Fibroblast of lung (primary cell): ENCODE results near the gene MBTPS2. TPM values are rescaled to one million over a fixed set of nuclear protein-coding genes. Genes with fewer than 3 reads are reported as not detected.

Experiments used
- DNase-seq, 2 donors: peaks; one replicate each; pipeline versions ENCODE4 v3.0.0 to v3.0.0-alpha.2; 2010; ENCODE audit warnings: low read depth in 2 of 2
- H2AFZ ChIP-seq: 2 replicates; pipeline ENCODE4 v1.5.1; 2012; ENCODE audit warnings: low read length, control low read depth, inconsistent platforms
- H3K27ac ChIP-seq: 2 replicates; pipeline ENCODE4 v1.5.1; 2011; ENCODE audit warnings: low read length, control low read depth; ENCODE audit not compliant: insufficient read depth
- H3K27me3 ChIP-seq: 2 replicates; pipeline ENCODE4 v1.5.1; 2011; ENCODE audit warnings: mild to moderate bottlenecking, low read length; ENCODE audit not compliant: control insufficient read depth, insufficient read depth
- H3K36me3 ChIP-seq: 2 replicates; pipeline ENCODE4 v1.5.1; 2011; ENCODE audit warnings: low read length; ENCODE audit not compliant: control insufficient read depth, insufficient read depth
- H3K4me1 ChIP-seq: 2 replicates; pipeline ENCODE4 v1.5.1; 2011; ENCODE audit warnings: low read length; ENCODE audit not compliant: control insufficient read depth, insufficient read depth; ENCODE audit errors: extremely low read depth
- H3K4me2 ChIP-seq: 2 replicates; pipeline ENCODE4 v1.5.1; 2011; ENCODE audit warnings: low read length, control low read depth; ENCODE audit not compliant: insufficient read depth; ENCODE audit errors: extremely low read depth
- H3K4me3 ChIP-seq, 4 experiments: fragments of 200-600 bp in 1 of 4; sonication (generic) in 1 of 4; replicated peaks in 1 of 4; 2 replicates each; pipeline ENCODE4 v1.5.1; 2011 to 2016; ENCODE audit warnings: low read length in 4 of 4, low read depth in 3 of 4, mild to moderate bottlenecking in 3 of 4, control low read depth in 2 of 4, inconsistent platforms in 1 of 4, mixed read lengths in 1 of 4; ENCODE audit not compliant: insufficient read depth in 1 of 4; ENCODE audit errors: control extremely low read depth in 1 of 4
- H3K79me2 ChIP-seq: 2 replicates; pipeline ENCODE4 v1.5.1; 2012; ENCODE audit warnings: mild to moderate bottlenecking, low read length, inconsistent platforms; ENCODE audit not compliant: control insufficient read depth, insufficient read depth
- H3K9ac ChIP-seq: 2 replicates; pipeline ENCODE4 v1.5.1; 2011; ENCODE audit warnings: mild to moderate bottlenecking, low read length, control low read depth; ENCODE audit not compliant: insufficient read depth
- H3K9me3 ChIP-seq: 2 replicates; pipeline ENCODE4 v1.5.1; 2012; ENCODE audit warnings: low read depth, low read length; ENCODE audit not compliant: control insufficient read depth, insufficient read depth
- H4K20me1 ChIP-seq: 2 replicates; pipeline ENCODE4 v1.5.1; 2011; ENCODE audit warnings: low read length; ENCODE audit not compliant: control insufficient read depth, insufficient read depth; ENCODE audit errors: extremely low read depth
- EZH2 ChIP-seq: IDR thresholded peaks from 2 replicates; pipeline ENCODE4 v1.5.1; 2012; ENCODE audit warnings: low read length, control low read depth, mild to moderate bottlenecking; ENCODE audit errors: missing control alignments
- polyA plus RNA-seq, 2 donors: library from polyadenylated mRNA; depleted of rRNA in 1 of 2; stranded (reverse) in 1 of 2; unstranded in 1 of 2; fragments of >200 nt; gene quantifications; 2 replicates each; pipeline ENCODE4 v1.2.1, GENCODE V29; 2011 to 2012; ENCODE audit warnings: missing spikeins in 1 of 2
- total RNA-seq: library from RNA; depleted of rRNA; stranded (reverse); fragments of >200 nt; gene quantifications from 2 replicates; pipeline ENCODE4 v1.2.1, GENCODE V29; 2014
- TF ChIP-seq, protein P1 (sequence below), 2 donors: IDR thresholded peaks in 1 of 2; conservative IDR thresholded peaks in 1 of 2; 1 replicate in 1 of 2; 2 replicates in 1 of 2; pipeline ENCODE4 v1.5.1; 2011 to 2012; ENCODE audit warnings: low read length in 2 of 2, control low read depth in 1 of 2, inconsistent platforms in 1 of 2, low read depth in 1 of 2, mild to moderate bottlenecking in 1 of 2

Gene MBTPS2
- total and polyA plus RNA-seq, 2 donors (not counting 1 experiment from before 2014, with no cell fraction given), result 13.0 to 31.9 TPM

DNA sequence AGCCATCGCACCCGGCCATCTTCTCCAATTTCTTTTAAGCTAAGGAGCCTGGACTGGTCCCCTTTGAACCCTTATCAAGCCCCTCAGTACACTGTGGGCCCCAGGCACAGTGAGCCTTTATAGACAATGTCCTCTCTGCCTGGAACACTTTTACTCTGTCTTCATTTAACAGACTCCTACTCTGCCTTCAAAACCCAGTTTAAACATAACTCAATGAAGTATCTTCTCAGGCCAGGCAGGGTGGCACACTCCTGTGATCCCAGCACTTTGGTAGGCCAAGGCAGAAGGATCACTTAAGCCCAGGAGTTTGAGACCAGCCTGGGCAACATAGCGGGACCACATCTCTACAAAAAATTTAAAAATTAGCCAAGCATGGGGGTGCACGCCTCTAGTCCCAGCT lies 73.6 kb downstream of the MBTPS2 start:
- no peak overlapping the region for H2AFZ ChIP-seq
- H3K27me3 ChIP-seq, result no peaks in the 10 kb centered on the region
- no peaks in the 10 kb centered on the region for H3K4me1 ChIP-seq
- no peak overlapping the region for H3K9ac ChIP-seq
- no peak for DNase-seq
- no peak for TF ChIP-seq EZH2
- H4K20me1 ChIP-seq, result no peaks in the 10 kb centered on the region
- H3K9me3 ChIP-seq, result no peaks in the 10 kb centered on the region
- H3K36me3 ChIP-seq, result no peaks in the 10 kb centered on the region
- no peak overlapping the region for H3K27ac ChIP-seq
- no peak overlapping the region for H3K4me2 ChIP-seq
- no peak overlapping the region for H3K4me3 ChIP-seq
- H3K79me2 ChIP-seq, result no peaks in the 10 kb centered on the region

DNA sequence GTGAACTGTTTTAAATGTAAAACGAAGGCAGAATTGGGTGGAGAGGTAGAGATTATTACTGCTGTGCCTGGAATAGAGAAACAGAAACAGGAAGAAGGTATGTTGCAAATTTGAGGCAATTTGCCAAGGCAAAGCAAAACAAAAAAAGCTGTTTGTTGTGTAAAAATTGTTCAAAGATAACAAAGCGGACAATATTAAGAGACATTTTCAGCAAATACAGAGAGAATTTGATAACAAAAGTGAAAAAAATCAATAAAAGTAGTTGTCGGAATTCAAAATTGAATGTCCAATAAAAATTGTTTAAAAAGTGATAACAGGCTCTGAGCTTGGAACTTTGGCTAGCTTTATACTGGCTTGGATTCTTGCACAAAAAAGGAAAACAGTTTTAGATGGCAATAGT lies 86.7 kb downstream of the MBTPS2 start:
- H3K4me3 ChIP-seq, result peak overlapping the region in 2 of 4 experiments; percentile 38 to 39
- H3K9ac ChIP-seq, result no peak overlapping the region
- H4K20me1 ChIP-seq, result no peaks in the 10 kb centered on the region
- H3K9me3 ChIP-seq, result no peaks in the 10 kb centered on the region
- H3K27me3 ChIP-seq, result no peaks in the 10 kb centered on the region
- H3K4me2 ChIP-seq, result peak overlapping the region; percentile 64
- peaks cover 4% of the 10 kb centered on the region for H3K4me1 ChIP-seq
- H2AFZ ChIP-seq, result no peak overlapping the region
- H3K36me3 ChIP-seq, result no peaks in the 10 kb centered on the region
- peak overlapping the region; percentile 75 for H3K27ac ChIP-seq
- H3K79me2 ChIP-seq, result no peaks in the 10 kb centered on the region
- DNase-seq, result peak in 1 of 2 donors; percentile 51
- TF ChIP-seq EZH2, result no peak
- TF ChIP-seq, protein P1, sequence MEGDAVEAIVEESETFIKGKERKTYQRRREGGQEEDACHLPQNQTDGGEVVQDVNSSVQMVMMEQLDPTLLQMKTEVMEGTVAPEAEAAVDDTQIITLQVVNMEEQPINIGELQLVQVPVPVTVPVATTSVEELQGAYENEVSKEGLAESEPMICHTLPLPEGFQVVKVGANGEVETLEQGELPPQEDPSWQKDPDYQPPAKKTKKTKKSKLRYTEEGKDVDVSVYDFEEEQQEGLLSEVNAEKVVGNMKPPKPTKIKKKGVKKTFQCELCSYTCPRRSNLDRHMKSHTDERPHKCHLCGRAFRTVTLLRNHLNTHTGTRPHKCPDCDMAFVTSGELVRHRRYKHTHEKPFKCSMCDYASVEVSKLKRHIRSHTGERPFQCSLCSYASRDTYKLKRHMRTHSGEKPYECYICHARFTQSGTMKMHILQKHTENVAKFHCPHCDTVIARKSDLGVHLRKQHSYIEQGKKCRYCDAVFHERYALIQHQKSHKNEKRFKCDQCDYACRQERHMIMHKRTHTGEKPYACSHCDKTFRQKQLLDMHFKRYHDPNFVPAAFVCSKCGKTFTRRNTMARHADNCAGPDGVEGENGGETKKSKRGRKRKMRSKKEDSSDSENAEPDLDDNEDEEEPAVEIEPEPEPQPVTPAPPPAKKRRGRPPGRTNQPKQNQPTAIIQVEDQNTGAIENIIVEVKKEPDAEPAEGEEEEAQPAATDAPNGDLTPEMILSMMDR (conservative IDR thresholded peaks at IDR 0.05 in 1 of 2, IDR thresholded peaks at IDR 0.05 in 1 of 2; ENCODE audit: low read depth in 1 of 2, low read length in 2 of 2), result no peak

DNA sequence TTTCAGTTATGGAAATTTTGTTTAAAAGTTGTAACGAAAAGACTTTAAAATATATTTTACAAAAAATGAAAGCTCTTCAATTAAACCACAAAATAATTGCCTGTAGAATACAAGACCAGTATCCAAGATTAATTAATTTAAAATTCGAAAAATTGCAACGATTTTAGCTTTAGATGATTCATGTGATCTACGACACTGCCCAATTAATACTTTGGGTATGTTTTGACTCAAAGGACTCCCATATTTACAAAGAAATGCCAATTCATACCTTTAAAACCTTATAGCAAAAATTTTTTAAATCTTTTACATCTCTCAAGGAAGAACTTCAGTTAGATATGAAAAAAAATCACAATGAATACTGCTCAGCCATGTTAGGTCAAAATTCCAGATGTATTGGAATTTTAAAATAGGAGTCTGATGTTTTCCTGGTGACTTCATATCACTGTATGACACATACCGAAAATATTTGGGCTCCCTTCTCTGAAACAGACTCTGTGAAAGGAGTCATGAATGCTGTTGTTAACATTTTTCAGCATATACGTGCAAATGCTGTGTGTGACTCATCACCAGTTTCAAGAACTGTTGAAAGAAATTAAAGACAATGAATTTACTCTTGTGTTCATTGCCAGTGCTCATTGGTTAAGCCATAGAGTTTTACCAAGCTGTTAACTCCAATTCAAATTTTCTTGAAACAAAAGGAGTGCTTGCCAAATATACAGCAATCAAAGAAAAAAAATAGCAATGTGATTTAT lies 87.3 kb downstream of the MBTPS2 start:
- Histone ChIP-seq H3K4me2 (peak overlapping the region; percentile 64), H3K79me2 (no peaks in the 10 kb centered on the region), H2AFZ (no peak overlapping the region), H3K36me3 (no peaks in the 10 kb centered on the region), H4K20me1 (no peaks in the 10 kb centered on the region), H3K4me1 (peaks cover 7% of the 10 kb centered on the region), H3K4me3 (peak overlapping the region in 2 of 4 experiments; percentile 38 to 39), H3K27ac (peak overlapping the region; percentile 75), H3K27me3 (no peaks in the 10 kb centered on the region), H3K9ac (no peak overlapping the region), H3K9me3 (no peaks in the 10 kb centered on the region)
- TF ChIP-seq EZH2, result no peak
- TF ChIP-seq, protein P1 (conservative IDR thresholded peaks at IDR 0.05 in 1 of 2, IDR thresholded peaks at IDR 0.05 in 1 of 2; ENCODE audit: low read depth in 1 of 2, low read length in 2 of 2), result no peak
- peak; percentile 96 to 97 for DNase-seq
